Sigmoid colon (tissue), 7 donors: ENCODE data around the gene PTBP2. TPM values are rescaled to one million over a fixed set of nuclear protein-coding genes. Genes with fewer than 3 reads are reported as not detected.

Experiments used
- DNase-seq: peaks from one replicate; pipeline ENCODE4 v3.0.0-alpha.2; 2019
- H3K27ac ChIP-seq, 4 donors: fragments of 200-600 bp; sonication (generic); one replicate each; pipeline ENCODE4 v1.5.1; 2016 to 2019; ENCODE audit warnings: mild to moderate bottlenecking in 1 of 4
- H3K27me3 ChIP-seq, 3 donors: fragments of 200-600 bp; sonication (generic); one replicate each; pipeline ENCODE4 v1.5.1; 2019; ENCODE audit warnings: mild to moderate bottlenecking in 1 of 3
- H3K36me3 ChIP-seq, 4 donors: fragments of 200-600 bp; sonication (generic); one replicate each; pipeline ENCODE4 v1.5.1; 2016 to 2019
- H3K4me1 ChIP-seq, 4 donors: fragments of 200-600 bp; sonication (generic); one replicate each; pipeline ENCODE4 v1.5.1; 2017 to 2019
- H3K4me3 ChIP-seq, 4 donors: fragments of 200-600 bp; sonication (generic); one replicate each; pipeline ENCODE4 v1.5.1; 2017 to 2019; ENCODE audit warnings: mild to moderate bottlenecking in 2 of 4, moderate library complexity in 1 of 4
- H3K9me3 ChIP-seq, 4 donors: fragments of 200-600 bp in 3 of 4; sonication (generic) in 3 of 4; one replicate each; pipeline versions ENCODE4 v1.5.1 to v1.6.1; 2013 to 2019
- CTCF ChIP-seq, 4 experiments: fragments of 450-650 bp in 3 of 4; fragments of 200-600 bp in 1 of 4; IDR thresholded peaks; one replicate each; pipeline ENCODE4 v1.5.1; 2016 to 2019; ENCODE audit warnings: antibody characterized with exemption in 4 of 4, mild to moderate bottlenecking in 3 of 4, moderate library complexity in 2 of 4
- EP300 ChIP-seq, 4 donors: sonication (generic); formaldehyde crosslinking; IDR thresholded peaks; one replicate each; pipeline ENCODE4 v1.6.1; 2017; ENCODE audit warnings: antibody characterized with exemption in 4 of 4
- POLR2A ChIP-seq, 2 donors: fragments of 450-650 bp; IDR thresholded peaks; one replicate each; pipeline ENCODE4 v1.6.1; 2016; ENCODE audit warnings: antibody characterized with exemption in 2 of 2, mild to moderate bottlenecking in 2 of 2, moderate library complexity in 2 of 2
- POLR2AphosphoS5 ChIP-seq, 4 donors: sonication (generic); formaldehyde crosslinking; IDR thresholded peaks; one replicate each; pipeline ENCODE4 v1.6.1; 2017; ENCODE audit warnings: antibody characterized with exemption in 4 of 4
- WGBS, 2 donors: extraction: QIAGEN DNeasy Blood & Tissue Kit; methylation state at CpG; one replicate each; pipeline ENCODE4 v1.1.7; 2013; 5-methylcytosine and 5-hydroxymethylcytosine counted together
- intact Hi-C: fragments of 100-400 bp; cut with DNase I; formaldehyde crosslinking; loops from one replicate; pipeline ENCODE4 v1.15.1; 2023
- polyA plus RNA-seq, 3 donors: library from polyadenylated mRNA; stranded (reverse); fragments of 200-250 nt; gene quantifications; one replicate each; pipeline ENCODE4 v1.2.3, GENCODE V29; 2013
- total RNA-seq, 4 donors: library from RNA; depleted of rRNA; stranded (reverse); fragments of >200 nt; gene quantifications; one replicate each; pipeline ENCODE4 v1.1.0, GENCODE V29; 2016
- donor health status: healthy with polysubstance abuse.
- donor health status: Bipolar disorder and iron deficiency.
- donor health status: healthy.

PTBP2 gene
- total and polyA plus RNA-seq, 7 donors, result 3.0 to 201 (median 136) TPM

- H3K4me1 ChIP-seq, result peaks cover 0 to 6% (median 5%) of the 10 kb centered on the region in 4 donors
- H3K27me3 ChIP-seq, result no peaks in the 10 kb centered on the region
- WGBS, 2 donors, result 46 to 72% methylated on average over 2 of the region's 2 CpGs
- H3K27ac ChIP-seq, result no peak overlapping the region
- TF ChIP-seq POLR2A (IDR thresholded peaks at IDR 0.05) (no peak), CTCF (IDR thresholded peaks at IDR 0.05) (no peak), POLR2AphosphoS5 (IDR thresholded peaks at IDR 0.05) (no peak), EP300 (IDR thresholded peaks at IDR 0.05) (no peak)
- H3K4me3 ChIP-seq, result no peak overlapping the region
- intact Hi-C loops, result no loop called here
- H3K9me3 ChIP-seq, result no peaks in the 10 kb centered on the region
- no peaks in the 10 kb centered on the region for H3K36me3 ChIP-seq
- DNase-seq, result no peak
Observed at GRCh38 chr1:96714881-96715280, 6.7 kb upstream of the PTBP2 start.

- Histone ChIP-seq H3K4me1 (peaks cover 0 to 7% (median 6%) of the 10 kb centered on the region in 4 donors), H3K27me3 (no peaks in the 10 kb centered on the region), H3K4me3 (no peak overlapping the region), H3K27ac (no peak overlapping the region), H3K9me3 (no peaks in the 10 kb centered on the region), H3K36me3 (no peaks in the 10 kb centered on the region)
- intact Hi-C loops, result no loop called here
- no peak for TF ChIP-seq EP300 (IDR thresholded peaks at IDR 0.05)
- no peak for TF ChIP-seq POLR2A (IDR thresholded peaks at IDR 0.05)
- no peak for TF ChIP-seq CTCF (IDR thresholded peaks at IDR 0.05)
- no peak for TF ChIP-seq POLR2AphosphoS5 (IDR thresholded peaks at IDR 0.05)
- 68 to 69% methylated on average over 1 of the region's 1 CpG for WGBS, 2 donors
- DNase-seq, result no peak
Observed at GRCh38 chr1:96715482-96715881, 6.1 kb upstream of the PTBP2 start.

- Histone ChIP-seq H3K27ac (peak overlapping the region; percentile 94 to 98 (median 95)), H3K4me1 (peaks cover 0 to 34% (median 15%) of the 10 kb centered on the region in 4 donors), H3K27me3 (no peaks in the 10 kb centered on the region), H3K9me3 (no peaks in the 10 kb centered on the region), H3K4me3 (peak overlapping the region; percentile 79 to 95 (median 88)), H3K36me3 (peaks cover 0 to 12% (median 0%) of the 10 kb centered on the region in 4 donors)
- WGBS, 2 donors, result 21% methylated on average over 6 of the region's 6 CpGs
- no peak for TF ChIP-seq EP300 (IDR thresholded peaks at IDR 0.05)
- no peak for TF ChIP-seq POLR2A (IDR thresholded peaks at IDR 0.05)
- no peak for TF ChIP-seq POLR2AphosphoS5 (IDR thresholded peaks at IDR 0.05)
- TF ChIP-seq CTCF (IDR thresholded peaks at IDR 0.05), result no peak
- intact Hi-C loops, result loop anchor here (2.0 to 10.0 kb wide), 4 partner anchors 96 to 484 kb away; no protein-coding TSS in a partner anchor
- DNase-seq, result no peak
Observed at GRCh38 chr1:96721053-96721415, 550 bp upstream of the PTBP2 start.

GRCh38 chr1:96722161-96722922 is 758 bp downstream of the PTBP2 start:
- Histone ChIP-seq H3K36me3 (peaks cover 0 to 23% (median 3%) of the 10 kb centered on the region in 4 donors), H3K27me3 (no peaks in the 10 kb centered on the region), H3K27ac (peak overlapping the region; percentile 94 to 98 (median 95)), H3K4me1 (peaks cover 0 to 45% (median 24%) of the 10 kb centered on the region in 4 donors), H3K9me3 (no peaks in the 10 kb centered on the region), H3K4me3 (peak overlapping the region; percentile 79 to 95 (median 88))
- TF ChIP-seq CTCF (IDR thresholded peaks at IDR 0.05) (no peak), POLR2A (IDR thresholded peaks at IDR 0.05) (peak in 1 of 2 donors; percentile 1), POLR2AphosphoS5 (IDR thresholded peaks at IDR 0.05) (peak in 3 of 4 donors; percentile 17 to 24 (median 21))
- DNase-seq, result peak; percentile 82
- intact Hi-C loops, result loop anchor here (5.0 to 10.0 kb wide), 2 partner anchors 95 to 238 kb away; no protein-coding TSS in a partner anchor
- 0 to 1% methylated on average over 29 of the region's 29 CpGs for WGBS, 2 donors
